ENCODE results near the gene SERTAD3.
"Not testable (repeated sequence)": the region's sequence is repeated elsewhere in the genome, so short reads cannot be mapped to it uniquely, and the experiment has no call there.

Gene SERTAD3

GRCh38 chr19:40457953-40458596 is 13.9 kb upstream of the SERTAD3 start:
- DNase-seq: no peak

DNA sequence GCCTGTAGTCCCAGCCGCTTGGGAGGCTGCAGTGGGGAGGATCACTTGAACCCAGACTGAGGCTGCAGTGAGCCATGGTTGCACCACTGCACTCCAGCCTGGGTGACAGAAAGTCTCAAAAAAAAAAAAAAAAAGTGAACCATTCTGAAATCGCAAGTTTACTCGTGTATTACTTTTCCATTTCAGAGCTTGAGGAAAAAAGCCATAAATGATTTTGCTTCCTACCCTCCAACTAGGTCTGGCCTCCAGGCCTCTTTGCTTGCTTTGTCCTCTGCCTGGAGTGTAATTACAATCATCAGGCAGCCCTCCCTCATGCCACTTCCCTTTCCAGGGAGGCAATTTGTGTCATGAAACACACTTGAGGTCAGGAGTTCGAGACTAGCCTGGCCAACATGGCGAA is 12.9 kb upstream of the SERTAD3 start:
- DNase-seq: no peak

DNA sequence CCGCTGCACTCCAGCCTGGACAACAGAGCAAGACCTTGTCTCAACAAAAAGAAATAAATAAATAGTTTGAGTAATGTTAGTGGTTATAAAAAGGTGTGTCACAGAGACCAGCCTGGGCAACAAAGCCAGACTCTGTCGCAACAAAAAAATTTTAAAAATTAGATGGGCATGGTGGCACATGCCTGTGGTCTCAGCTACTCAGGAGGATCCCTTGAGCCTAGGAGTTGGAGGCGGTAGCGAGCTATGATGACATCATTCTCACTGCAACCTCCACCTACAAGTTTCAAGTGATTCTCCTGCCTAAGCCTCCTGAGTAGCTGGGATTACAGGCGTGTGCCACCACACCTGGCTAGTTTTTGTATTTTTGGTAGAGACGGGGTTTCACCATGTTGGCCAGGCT is 9.8 kb upstream of the SERTAD3 start:
- DNase-seq: not testable (repeated sequence)

GRCh38 chr19:40453151-40453735 is 9.1 kb upstream of the SERTAD3 start:
- DNase-seq: no peak

GRCh38 chr19:40452016-40452415 is 7.9 kb upstream of the SERTAD3 start:
- DNase-seq: no peak

- DNase-seq: no peak
Measured at GRCh38 chr19:40450664-40451063, 6.5 kb upstream of the SERTAD3 start.

GRCh38 chr19:40449506-40449905 is 5.4 kb upstream of the SERTAD3 start:
- no peak for DNase-seq

GRCh38 chr19:40446263-40446784 is 2.2 kb upstream of the SERTAD3 start:
- DNase-seq: no peak

DNA sequence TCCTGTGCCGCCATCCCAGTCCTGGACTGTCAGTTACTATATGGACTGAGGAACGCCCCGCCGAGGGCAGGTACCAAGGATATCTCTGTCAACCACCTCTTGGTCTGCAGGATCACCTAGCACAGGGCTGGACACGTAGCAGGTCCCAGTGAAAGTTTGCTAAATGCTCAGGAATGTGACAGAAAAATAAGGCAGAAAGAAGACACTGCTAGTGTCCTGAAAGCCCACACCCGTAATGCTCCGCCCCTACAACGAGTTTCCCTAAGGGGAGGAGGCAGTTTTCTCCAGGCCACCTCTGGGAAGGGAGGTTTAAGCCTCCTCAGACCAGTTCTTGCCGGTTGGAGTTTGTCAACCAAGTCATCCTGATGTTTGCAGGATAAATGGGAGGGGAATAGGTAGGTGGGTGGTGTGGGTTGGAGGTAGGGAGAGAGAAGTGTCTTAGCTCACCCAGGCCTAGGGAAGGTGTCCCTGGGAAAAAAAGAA is 1.7 kb upstream of the SERTAD3 start:
- DNase-seq: no peak

- DNase-seq: no peak
Measured at GRCh38 chr19:40444825-40445312, 734 bp upstream of the SERTAD3 start.

GRCh38 chr19:40443131-40443999 is 770 bp downstream of the SERTAD3 start:
- DNase-seq: peak; percentile 95 to 96

DNA sequence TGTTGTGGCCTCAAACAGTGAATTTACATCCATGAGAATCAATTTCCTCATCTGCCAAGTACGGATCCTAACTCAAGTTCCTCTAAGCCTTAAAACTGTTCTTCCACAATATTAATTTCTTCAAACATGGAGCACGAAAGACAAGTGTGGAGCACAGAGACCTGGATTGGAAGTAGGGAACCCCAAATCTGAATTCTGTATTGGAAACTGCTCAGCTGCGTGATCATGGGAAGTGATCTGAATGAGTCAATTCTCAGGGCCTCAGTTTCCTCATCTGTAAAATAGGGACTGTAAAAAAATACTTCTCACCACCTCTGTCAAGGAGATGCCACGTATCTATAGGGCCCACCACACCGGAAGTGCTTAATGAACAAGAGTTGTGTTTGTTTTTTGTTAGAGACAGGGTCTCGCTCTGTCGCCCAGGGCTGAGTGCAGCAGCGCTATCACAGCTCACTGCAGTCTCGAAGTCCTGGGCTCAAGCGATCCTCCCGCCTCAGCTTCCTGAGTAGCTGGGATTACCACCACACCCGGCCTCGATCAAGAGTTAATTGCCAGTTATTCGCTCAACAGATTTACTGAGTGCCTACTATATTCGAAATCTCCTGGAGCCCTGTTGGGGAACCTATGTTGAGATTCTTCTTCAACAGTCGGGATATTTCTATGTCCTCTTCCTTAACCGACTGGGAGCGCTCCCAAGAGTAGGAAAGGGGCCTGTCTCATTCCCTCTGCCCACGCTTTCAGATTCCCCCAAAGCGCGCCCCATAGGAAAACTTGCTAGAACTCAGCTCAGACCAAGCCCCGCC is 1.6 kb downstream of the SERTAD3 start:
- DNase-seq: no peak

DNA sequence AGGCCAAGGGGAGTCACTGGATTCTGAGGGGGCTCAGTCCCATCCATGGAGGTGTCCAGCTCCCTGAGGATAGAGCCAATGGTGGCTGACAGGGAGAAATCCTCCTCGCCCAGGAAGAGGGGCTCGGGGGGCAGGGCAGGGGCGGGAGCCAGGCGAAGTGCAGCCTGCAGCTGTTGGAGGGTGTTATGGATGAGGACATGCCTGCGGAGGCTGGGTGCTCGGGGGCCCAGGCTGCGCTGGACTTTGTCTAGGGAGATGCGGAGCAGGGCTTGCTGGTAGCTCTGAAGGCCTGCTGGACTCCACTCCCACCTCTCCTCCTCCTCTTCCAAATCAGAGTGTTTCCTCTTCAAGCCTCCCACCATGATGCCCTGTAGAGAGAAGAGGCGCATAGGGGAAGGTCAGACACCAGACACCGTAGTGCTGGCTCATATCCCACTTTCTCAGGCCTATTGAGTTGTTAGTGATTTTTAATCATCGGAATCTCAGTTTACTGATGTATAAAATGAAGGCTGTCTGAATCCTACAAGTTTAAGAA is 2.3 kb downstream of the SERTAD3 start:
- no peak for DNase-seq

- no peak for DNase-seq
Measured at GRCh38 chr19:40438284-40438683, 5.9 kb downstream of the SERTAD3 start.

DNA sequence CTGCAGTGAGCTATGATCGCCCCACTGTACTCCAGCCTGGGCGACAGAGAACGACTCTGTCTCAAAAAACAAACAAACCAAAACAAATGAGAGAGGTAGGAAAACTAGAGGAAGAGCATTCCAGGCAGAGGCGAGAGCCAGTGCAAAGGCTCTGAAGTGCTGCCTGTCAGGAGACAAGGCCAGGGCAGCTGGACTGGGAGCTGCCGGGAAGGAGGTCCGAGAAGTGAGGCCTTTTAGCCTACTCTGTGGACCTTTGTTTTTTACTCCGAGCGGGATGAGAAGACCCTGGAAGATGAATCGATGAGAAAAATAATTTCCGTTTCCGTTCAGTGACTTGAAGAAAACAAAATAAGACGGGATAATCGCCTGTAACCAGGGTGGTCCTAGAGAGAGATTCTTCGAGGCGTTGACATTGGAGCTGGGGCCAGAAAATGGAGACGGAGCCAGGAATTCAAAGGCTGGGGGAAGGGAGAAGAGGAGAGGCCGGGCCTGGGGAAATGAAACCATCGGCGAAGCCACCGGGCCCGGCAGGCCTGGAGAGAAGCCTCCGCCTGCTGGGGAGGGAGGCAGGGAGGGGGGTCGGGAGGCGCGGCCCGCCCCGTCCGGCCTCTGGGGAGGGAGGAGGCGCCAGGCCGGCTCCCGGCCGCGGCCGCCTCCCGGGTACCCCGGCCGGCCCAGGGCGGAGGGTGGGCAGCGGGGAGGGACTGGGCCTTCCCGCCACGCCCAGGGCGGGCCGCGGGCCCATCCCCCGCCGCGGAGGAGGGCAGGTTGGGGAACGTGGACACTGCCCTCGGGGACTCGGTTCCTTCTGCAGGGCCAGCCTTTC is 10.5 kb downstream of the SERTAD3 start:
- DNase-seq: peak; percentile 69 to 74

DNA sequence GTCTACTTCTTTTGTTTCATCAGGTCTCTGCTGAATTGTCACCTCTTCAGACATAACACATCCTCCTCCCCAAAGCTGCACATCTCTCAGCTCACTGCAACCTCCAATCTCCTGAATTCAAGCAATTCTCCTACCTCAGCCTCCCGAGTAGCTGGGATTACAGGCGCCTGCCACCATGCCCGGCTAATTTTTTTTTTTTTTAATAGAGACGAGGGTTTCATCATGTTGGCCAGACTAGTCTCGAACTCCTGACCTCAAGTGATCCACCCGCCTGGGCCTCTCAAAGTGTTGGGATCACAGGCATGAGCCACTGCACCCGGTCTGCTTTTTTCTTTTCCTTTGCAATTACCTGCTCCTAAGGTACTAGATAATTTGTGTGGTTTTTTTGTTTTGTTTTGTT is 11.4 kb downstream of the SERTAD3 start:
- not testable (repeated sequence) for DNase-seq

DNA sequence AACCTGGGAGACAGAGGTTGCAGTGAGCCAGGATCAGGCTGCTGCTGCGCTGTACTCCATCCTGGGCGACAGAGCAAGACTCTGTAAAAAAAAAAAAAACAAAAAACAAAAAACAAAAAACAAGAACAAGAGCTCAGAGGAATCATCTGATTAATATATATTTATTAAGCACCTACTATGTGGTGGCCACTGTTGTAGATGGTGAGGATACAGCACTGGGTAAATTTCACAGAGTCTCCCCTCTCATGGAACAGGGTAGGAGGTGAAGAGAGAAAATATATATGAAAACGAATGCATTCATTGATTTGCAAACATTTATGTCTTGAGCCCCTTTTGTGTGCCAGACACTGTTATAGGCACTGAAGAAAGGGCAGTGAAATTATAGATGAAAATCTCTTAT is 12.4 kb downstream of the SERTAD3 start:
- DNase-seq: no peak

- not testable (repeated sequence) for DNase-seq
Measured at GRCh38 chr19:40430242-40430641, 13.9 kb downstream of the SERTAD3 start.

- DNase-seq: not testable (repeated sequence)
Measured at GRCh38 chr19:40428197-40428596, 15.9 kb downstream of the SERTAD3 start.

DNA sequence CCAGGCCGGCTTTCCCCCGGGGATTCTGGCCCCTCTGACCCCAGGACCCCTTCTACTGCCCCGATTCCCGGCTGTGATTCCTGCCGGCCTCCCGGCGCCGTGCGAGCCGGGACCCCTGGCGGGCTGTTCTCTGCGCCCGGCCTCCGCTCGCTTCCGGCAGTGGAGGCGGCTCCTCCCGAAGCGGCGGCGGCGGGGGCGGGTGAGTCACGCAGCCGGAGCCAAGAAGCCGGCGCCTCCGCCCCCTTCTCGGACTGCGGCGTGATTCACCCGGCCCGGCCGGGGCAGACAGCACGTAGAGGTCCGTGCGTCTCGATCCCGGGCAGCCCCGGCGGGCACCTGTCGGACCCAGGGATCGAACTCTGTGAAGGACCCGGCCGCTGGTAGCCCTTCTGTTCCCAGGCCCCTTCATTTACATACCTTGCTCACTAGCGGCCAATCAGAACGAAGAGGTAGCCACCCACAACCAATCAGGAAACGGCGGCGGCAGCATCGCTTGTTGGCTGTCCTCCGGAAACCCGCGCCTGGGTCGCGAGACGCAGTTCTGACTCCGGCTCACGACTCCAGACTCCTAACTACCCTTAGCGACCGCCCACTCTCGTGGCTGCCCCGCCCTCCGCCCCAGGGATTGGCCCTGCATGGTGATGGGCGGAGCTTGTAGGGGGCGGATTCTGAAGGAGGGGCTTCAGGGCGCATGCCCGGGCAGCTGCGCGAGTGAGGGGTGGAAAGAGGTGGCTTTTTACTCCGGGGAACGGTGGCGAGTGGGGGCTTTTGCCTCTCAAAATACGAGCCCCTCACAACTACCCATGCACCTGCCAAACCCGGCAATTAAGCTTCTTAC is 18.5 kb downstream of the SERTAD3 start, which contains the start of gene SERTAD1:
Gene SERTAD1, minus strand, starts transcription at position 543 of the 838 bp plus-strand sequence. CDS start 2,446 bp downstream, outside the sequence.
- peak; percentile 87 to 97 for DNase-seq

All from SW 1271 (cell line).